Common myeloid progenitor, CD34-positive (primary cell): Measurements from ENCODE around the gene KRT27.

Experiments used
- CTCF ChIA-PET: fragments of 350-600 bp; sonication (Branson Sonifier 250); formaldehyde crosslinking; loops from one replicate; lab custom pipeline; 2021; ENCODE audit warnings: antibody characterized with exemption; lab: Charles Lee
- POLR2A ChIA-PET: fragments of 350-600 bp; sonication (Branson Sonifier 250); formaldehyde crosslinking; loops from one replicate; lab custom pipeline; 2021; ENCODE audit warnings: antibody characterized with exemption; lab: Charles Lee
- DNase-seq, 3 donors: peaks; one replicate each; pipeline versions ENCODE4 v3.0.0 to v3.0.0-alpha.2; 2013
- H3K27ac ChIP-seq, 2 experiments: 1 replicate in 1 of 2; 2 replicates in 1 of 2; pipeline ENCODE4 v1.7.0; 2013; ENCODE audit warnings: inconsistent platforms in 2 of 2, low read length in 2 of 2, mild to moderate bottlenecking in 2 of 2, low read depth in 1 of 2, moderate library complexity in 1 of 2; ENCODE audit not compliant: severe bottlenecking in 2 of 2, insufficient read depth in 1 of 2, poor library complexity in 1 of 2
- H3K27me3 ChIP-seq, 5 experiments: replicated peaks in 2 of 5; 1 replicate in 3 of 5; 2 replicates in 2 of 5; pipeline versions ENCODE4 v1.6.1 to v1.7.0; 2013; ENCODE audit warnings: low read length in 4 of 5, mild to moderate bottlenecking in 2 of 5, moderate library complexity in 2 of 5, inconsistent platforms in 1 of 5; ENCODE audit not compliant: insufficient read depth in 5 of 5, control insufficient read depth in 4 of 5
- H3K36me3 ChIP-seq, 4 experiments: 1 replicate in 2 of 4; 2 replicates in 2 of 4; pipeline versions ENCODE4 v1.6.1 to v1.7.0; 2013; ENCODE audit warnings: low read length in 3 of 4, control low read depth in 1 of 4, mild to moderate bottlenecking in 1 of 4; ENCODE audit not compliant: control insufficient read depth in 4 of 4, insufficient read depth in 4 of 4
- H3K4me1 ChIP-seq, 4 experiments: 1 replicate in 3 of 4; 2 replicates in 1 of 4; pipeline versions ENCODE4 v1.6.1 to v1.7.1; 2013; ENCODE audit warnings: low read length in 3 of 4, mild to moderate bottlenecking in 3 of 4, control low read depth in 1 of 4, inconsistent platforms in 1 of 4, moderate library complexity in 1 of 4; ENCODE audit not compliant: control insufficient read depth in 4 of 4, insufficient read depth in 4 of 4; ENCODE audit errors: control extremely low read depth in 1 of 4
- H3K4me3 ChIP-seq, 7 experiments: 1 replicate in 4 of 7; 2 replicates in 3 of 7; pipeline versions ENCODE4 v1.5.1 to v1.7.0; 2013; ENCODE audit warnings: mild to moderate bottlenecking in 7 of 7, low read length in 6 of 7, moderate library complexity in 6 of 7, inconsistent platforms in 2 of 7, low read depth in 2 of 7, control low read depth in 1 of 7; ENCODE audit not compliant: insufficient read depth in 4 of 7, control insufficient read depth in 1 of 7; ENCODE audit errors: extremely low read depth in 1 of 7
- H3K9me3 ChIP-seq, 5 experiments: 1 replicate in 4 of 5; 2 replicates in 1 of 5; pipeline versions ENCODE4 v1.6.1 to v1.7.1; 2013; ENCODE audit warnings: low read length in 4 of 5, mild to moderate bottlenecking in 2 of 5, inconsistent platforms in 1 of 5, low read depth in 1 of 5, moderate library complexity in 1 of 5; ENCODE audit not compliant: control insufficient read depth in 4 of 5, insufficient read depth in 2 of 5; ENCODE audit errors: control extremely low read depth in 1 of 5
- WGBS: methylation state at CpG from one replicate; pipeline ENCODE4 v1.1.5; 2013; ENCODE audit not compliant: insufficient coverage; 5-methylcytosine and 5-hydroxymethylcytosine counted together

Gene KRT27

DNA sequence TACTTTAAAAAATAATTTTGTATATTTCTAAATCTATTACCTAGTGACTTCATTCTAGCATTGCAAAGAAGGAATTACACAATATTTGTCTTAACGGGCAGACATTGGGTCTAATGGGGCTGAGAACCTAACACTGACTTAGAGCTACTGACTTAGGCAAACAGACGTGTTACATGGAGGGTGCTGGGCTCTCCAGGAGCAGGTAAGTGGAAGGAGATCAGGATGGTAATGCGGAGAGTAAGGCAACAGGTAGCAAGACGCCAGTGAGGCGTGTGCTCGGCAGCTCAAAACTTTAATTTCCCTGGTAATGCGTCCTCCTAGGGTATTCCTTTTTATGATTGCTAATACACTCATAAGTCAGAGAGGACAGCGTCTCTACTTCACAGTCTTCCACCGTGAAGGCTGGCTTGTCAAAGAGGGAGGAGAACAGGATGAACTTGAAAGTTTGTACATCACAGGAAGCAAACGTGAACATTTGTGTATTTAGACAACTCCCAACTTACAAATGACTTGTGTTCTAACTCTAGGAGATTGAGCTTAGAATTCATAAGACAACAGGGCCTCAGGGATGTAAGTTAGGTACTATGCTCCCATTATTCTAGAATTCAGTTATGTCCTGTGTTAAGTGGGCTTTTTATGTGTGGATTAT is 12.8 kb upstream of the KRT27 start:
- Histone ChIP-seq H3K4me3 (no peak overlapping the region), H3K36me3 (no peaks in the 10 kb centered on the region), H3K27me3 (peaks cover 8 to 60% (median 31%) of the 10 kb centered on the region in 5 experiments), H3K4me1 (no peaks in the 10 kb centered on the region), H3K9me3 (peaks cover 0 to 1% (median 0%) of the 10 kb centered on the region in 5 experiments), H3K27ac (no peak overlapping the region)
- 88% methylated on average over 8 of the region's 10 CpGs for WGBS
- DNase-seq, result no peak
- ChIA-PET POLR2A (no interaction called here), CTCF (interaction anchor here (0.6 to 0.9 kb wide), 2 partner anchors 9 to 129 kb away, joined by 3 to 4 read pairs; no protein-coding TSS in a partner anchor)

DNA sequence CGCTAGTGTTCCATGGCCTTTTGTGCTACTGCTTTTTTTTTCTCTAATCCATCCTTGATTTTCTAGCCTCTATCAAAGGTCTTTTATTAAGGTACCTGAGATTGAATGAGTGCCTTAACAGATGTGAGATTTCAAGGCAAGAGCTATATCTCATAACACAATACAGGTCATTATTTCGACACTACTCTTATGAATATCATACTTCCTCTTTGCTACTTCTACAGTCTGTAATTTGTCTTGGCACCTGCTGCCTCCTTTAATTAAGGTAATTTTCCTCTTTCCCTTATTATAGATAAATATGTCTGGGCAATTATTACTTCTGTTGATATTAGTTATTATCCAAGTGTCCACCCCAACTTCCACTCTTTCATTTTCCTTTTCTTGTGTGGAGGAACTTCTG is 12.1 kb upstream of the KRT27 start:
- Histone ChIP-seq H3K9me3 (peaks cover 0 to 1% (median 0%) of the 10 kb centered on the region in 5 experiments), H3K27me3 (peaks cover 8 to 55% (median 29%) of the 10 kb centered on the region in 5 experiments), H3K4me3 (no peak overlapping the region), H3K27ac (no peak overlapping the region), H3K4me1 (no peaks in the 10 kb centered on the region), H3K36me3 (no peaks in the 10 kb centered on the region)
- POLR2A ChIA-PET, result no interaction called here
- CTCF ChIA-PET, result no interaction called here
- no CpG with 5 or more reads among the region's 2 CpGs for WGBS
- no peak for DNase-seq

DNA sequence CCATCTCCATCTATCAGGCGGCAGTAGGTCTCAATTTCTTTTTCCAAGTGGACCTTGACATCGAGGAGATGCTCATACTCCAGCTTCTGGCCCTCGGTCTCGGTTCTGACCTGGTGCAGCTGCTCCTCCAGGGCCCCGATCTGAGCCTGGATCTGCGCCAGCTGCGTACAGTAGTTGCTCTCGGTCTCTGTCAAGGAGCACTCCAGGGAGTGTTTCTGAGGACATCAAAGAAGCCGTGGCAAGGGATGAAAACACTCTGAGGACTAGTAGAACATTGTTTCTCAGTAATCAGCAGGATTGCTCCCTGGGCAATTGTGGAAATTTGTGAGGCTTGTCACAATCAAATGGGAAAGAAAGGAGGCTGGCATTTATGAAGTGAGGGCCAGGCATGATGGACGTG is 11.5 kb upstream of the KRT27 start:
- DNase-seq, result no peak
- ChIA-PET POLR2A (no interaction called here), CTCF (no interaction called here)
- Histone ChIP-seq H3K27me3 (peaks cover 8 to 53% (median 27%) of the 10 kb centered on the region in 5 experiments), H3K4me1 (no peaks in the 10 kb centered on the region), H3K27ac (no peak overlapping the region), H3K9me3 (peaks cover 0 to 1% (median 0%) of the 10 kb centered on the region in 5 experiments), H3K4me3 (no peak overlapping the region), H3K36me3 (no peaks in the 10 kb centered on the region)
- WGBS, result 89% methylated on average over 9 of the region's 10 CpGs

DNA sequence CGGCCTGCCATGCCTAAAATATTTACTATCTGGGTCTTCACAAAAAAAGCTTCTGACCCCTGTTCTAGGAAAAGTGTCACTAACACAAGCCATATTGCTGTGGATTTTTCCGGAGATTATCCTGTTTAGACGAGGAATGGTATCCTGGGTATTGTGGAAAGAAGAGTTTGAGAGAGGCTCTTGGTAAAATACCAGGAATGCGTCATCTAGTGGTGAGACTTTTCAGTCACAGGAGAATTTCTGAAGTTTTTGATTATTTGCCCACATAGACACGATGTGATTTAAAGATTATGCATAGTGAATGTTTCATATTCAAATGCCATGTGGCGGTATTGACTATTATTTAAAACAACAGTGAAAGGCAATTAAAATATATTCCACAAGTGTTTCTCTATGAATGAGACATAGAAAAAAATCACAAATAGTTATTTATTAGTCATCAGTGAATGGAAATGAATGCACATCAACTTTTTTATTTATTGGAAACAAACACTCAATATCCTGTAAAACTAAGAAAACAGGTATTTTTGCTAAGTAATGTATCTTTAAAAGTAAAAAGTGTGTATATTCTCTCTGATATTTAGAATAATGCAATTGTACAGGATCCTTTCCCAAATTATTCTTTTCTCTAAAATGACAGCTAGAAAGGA is 9.6 kb upstream of the KRT27 start:
- ChIA-PET POLR2A (no interaction called here), CTCF (no interaction called here)
- no peak overlapping the region for H3K27ac ChIP-seq
- H3K27me3 ChIP-seq, result peaks cover 5 to 41% (median 27%) of the 10 kb centered on the region in 5 experiments
- H3K36me3 ChIP-seq, result no peaks in the 10 kb centered on the region
- H3K4me1 ChIP-seq, result no peaks in the 10 kb centered on the region
- no peak overlapping the region for H3K4me3 ChIP-seq
- 59% methylated on average over 2 of the region's 6 CpGs for WGBS
- peaks cover 0 to 1% (median 0%) of the 10 kb centered on the region in 5 experiments for H3K9me3 ChIP-seq
- DNase-seq, result peak in 2 of 3 donors; percentile 10 to 16

DNA sequence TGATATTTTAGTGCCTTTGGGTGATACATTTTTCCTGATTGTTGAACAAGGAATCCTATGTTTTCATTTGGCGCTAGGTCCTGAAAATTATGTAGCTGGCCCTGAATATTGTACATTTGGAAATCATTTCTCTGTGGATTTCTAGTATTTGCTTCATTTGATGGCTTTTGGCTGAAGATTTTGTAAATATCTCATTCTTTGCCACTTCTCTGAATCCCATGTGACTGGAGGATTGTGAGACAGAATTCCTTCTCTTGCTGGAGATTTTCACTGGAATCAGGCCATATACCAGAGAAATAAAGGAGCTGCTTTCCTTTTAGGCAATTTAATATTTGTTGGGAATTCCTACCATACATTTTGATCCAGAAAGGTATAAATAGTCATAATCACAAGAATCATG is 8.8 kb upstream of the KRT27 start:
- H3K27me3 ChIP-seq, result peaks cover 5 to 33% (median 23%) of the 10 kb centered on the region in 5 experiments
- H3K4me3 ChIP-seq, result no peak overlapping the region
- 100% methylated on average over 1 of the region's 1 CpG for WGBS
- DNase-seq, result no peak
- H3K9me3 ChIP-seq, result peaks cover 0 to 1% (median 0%) of the 10 kb centered on the region in 5 experiments
- no peak overlapping the region for H3K27ac ChIP-seq
- CTCF ChIA-PET, result interaction anchor here (1.0 kb wide), 1 partner anchor 11 kb away, joined by 3 read pairs; no protein-coding TSS in a partner anchor
- H3K4me1 ChIP-seq, result no peaks in the 10 kb centered on the region
- POLR2A ChIA-PET, result no interaction called here
- no peaks in the 10 kb centered on the region for H3K36me3 ChIP-seq

DNA sequence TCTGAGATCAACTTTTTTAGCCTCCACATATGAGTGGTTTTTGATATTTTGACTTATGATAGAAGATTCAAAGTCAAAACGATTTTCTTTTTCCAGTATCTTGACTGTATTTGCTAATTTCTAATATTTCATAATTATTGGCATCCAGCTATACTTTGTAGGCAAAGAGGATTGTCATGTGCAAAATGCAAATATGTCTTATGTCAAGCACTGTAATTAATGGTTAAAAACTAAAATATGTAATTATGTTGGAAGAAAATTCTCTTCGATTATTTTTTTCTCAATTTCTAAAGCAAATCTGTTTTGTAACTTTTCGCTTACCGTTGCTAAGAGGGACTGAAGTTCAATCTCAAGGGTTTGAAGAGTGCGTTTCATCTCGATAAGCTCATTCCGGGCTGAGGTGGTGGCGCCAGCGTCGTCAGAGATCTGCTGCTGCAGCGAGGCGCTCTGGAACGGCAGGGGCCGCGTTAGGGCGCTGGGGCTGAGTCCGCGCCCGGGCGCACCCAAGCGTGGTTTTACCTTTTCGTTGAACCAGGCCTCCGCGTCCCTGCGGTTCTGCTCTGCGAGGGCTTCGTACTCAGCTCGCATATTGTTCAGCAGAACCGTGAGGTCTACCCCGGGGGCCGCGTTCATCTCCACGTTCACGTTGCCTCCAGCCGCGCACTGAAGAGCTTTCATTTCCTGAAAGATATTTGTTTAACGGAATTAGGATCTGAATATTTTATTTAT is 3.0 kb downstream of the KRT27 start:
- DNase-seq, result peak in 2 of 3 donors; percentile 22 to 46
- Histone ChIP-seq H3K4me1 (peaks cover 0 to 2% (median 0%) of the 10 kb centered on the region in 4 experiments), H3K27ac (no peak overlapping the region), H3K9me3 (peaks cover 0 to 2% (median 0%) of the 10 kb centered on the region in 5 experiments), H3K27me3 (peaks cover 15 to 75% (median 17%) of the 10 kb centered on the region in 5 experiments), H3K36me3 (no peaks in the 10 kb centered on the region), H3K4me3 (peak overlapping the region in 2 of 7 experiments; percentile 33 to 53)
- POLR2A ChIA-PET, result no interaction called here
- 20% methylated on average over 28 of the region's 37 CpGs for WGBS
- CTCF ChIA-PET, result no interaction called here
